SK-N-SH (cell line): ENCODE measurements around the gene RARA.

ENCODE experiments used
- ELF1 ChIP-seq: IDR thresholded peaks from 2 replicates; pipeline ENCODE4 v1.4.0; 2012
- JUND ChIP-seq: IDR thresholded peaks from 2 replicates; pipeline ENCODE4 v1.4.0; 2012
- POLR2AphosphoS5 ChIP-seq: IDR thresholded peaks from 2 replicates; pipeline ENCODE4 v1.6.1; 2012; ENCODE audit warnings: low read depth, low read length
- RAD21 ChIP-seq: IDR thresholded peaks from 2 replicates; pipeline ENCODE4 v1.6.1; 2012; ENCODE audit warnings: mild to moderate bottlenecking, low read length
- TF ChIP-seq, protein P1 (sequence below): fragments of 200-600 bp; sonication (generic); IDR thresholded peaks from 2 replicates; pipeline ENCODE4 v1.6.1; 2017; ENCODE audit warnings: antibody characterized with exemption, mild to moderate bottlenecking, moderate library complexity

GRCh38 chr17:40307001-40307730, 1.8 kb upstream of the RARA start:
- TF ChIP-seq JUND = peak; percentile 84
- TF ChIP-seq ELF1 = peak; percentile 11; the same call in 1 of the 2 replicates
- peak; percentile 74; the same call in 1 of the 2 replicates for TF ChIP-seq POLR2AphosphoS5
- peak; percentile 39 for TF ChIP-seq RAD21
- TF ChIP-seq, protein P1, sequence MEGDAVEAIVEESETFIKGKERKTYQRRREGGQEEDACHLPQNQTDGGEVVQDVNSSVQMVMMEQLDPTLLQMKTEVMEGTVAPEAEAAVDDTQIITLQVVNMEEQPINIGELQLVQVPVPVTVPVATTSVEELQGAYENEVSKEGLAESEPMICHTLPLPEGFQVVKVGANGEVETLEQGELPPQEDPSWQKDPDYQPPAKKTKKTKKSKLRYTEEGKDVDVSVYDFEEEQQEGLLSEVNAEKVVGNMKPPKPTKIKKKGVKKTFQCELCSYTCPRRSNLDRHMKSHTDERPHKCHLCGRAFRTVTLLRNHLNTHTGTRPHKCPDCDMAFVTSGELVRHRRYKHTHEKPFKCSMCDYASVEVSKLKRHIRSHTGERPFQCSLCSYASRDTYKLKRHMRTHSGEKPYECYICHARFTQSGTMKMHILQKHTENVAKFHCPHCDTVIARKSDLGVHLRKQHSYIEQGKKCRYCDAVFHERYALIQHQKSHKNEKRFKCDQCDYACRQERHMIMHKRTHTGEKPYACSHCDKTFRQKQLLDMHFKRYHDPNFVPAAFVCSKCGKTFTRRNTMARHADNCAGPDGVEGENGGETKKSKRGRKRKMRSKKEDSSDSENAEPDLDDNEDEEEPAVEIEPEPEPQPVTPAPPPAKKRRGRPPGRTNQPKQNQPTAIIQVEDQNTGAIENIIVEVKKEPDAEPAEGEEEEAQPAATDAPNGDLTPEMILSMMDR = no peak
